NCI-H2081 (cell line): ENCODE measurements around the gene SPG21.
A peak's percentile ranks its signal among the peaks of the same experiment; 100 is the strongest.

Experiments
- DNase-seq, 2 experiments: peaks; one replicate each; lab custom pipeline; 2025; lab: John Stamatoyannopoulos, UW

SPG21 gene

GRCh38 chr15:64991536-64992135 lies 1.9 kb upstream of the SPG21 start:
- no peak for DNase-seq

- DNase-seq = no peak
Observed at GRCh38 chr15:64990168-64990470, 405 bp upstream of the SPG21 start.

GRCh38 chr15:64987136-64987535 lies 2.6 kb downstream of the SPG21 start:
- no peak for DNase-seq

- no peak for DNase-seq
Observed at GRCh38 chr15:64985366-64986033, 4.2 kb downstream of the SPG21 start.

GRCh38 chr15:64982472-64982871 lies 7.2 kb downstream of the SPG21 start:
- DNase-seq = no peak

- no peak for DNase-seq
Observed at GRCh38 chr15:64981812-64982431, 7.8 kb downstream of the SPG21 start.

GRCh38 chr15:64979252-64979710 lies 10.4 kb downstream of the SPG21 start:
- peak in 1 of 2 experiments; percentile 7 for DNase-seq

- DNase-seq = no peak
Observed at GRCh38 chr15:64975390-64975789, 14.3 kb downstream of the SPG21 start.

GRCh38 chr15:64970698-64971097 lies 19.0 kb downstream of the SPG21 start:
- DNase-seq = no peak

GRCh38 chr15:64969401-64969800 lies 20.3 kb downstream of the SPG21 start:
- DNase-seq = no peak

GRCh38 chr15:64961013-64961412 lies 28.7 kb downstream of the SPG21 start:
- DNase-seq = no peak

- no peak for DNase-seq
Observed at GRCh38 chr15:64960153-64960552, 29.6 kb downstream of the SPG21 start.

GRCh38 chr15:64959128-64959527 lies 30.6 kb downstream of the SPG21 start:
- no peak for DNase-seq

GRCh38 chr15:64954395-64954794 lies 35.3 kb downstream of the SPG21 start:
- DNase-seq = no peak

GRCh38 chr15:64951777-64952418 lies 37.8 kb downstream of the SPG21 start:
- DNase-seq = no peak

- DNase-seq = no peak
Observed at GRCh38 chr15:64950888-64951287, 38.8 kb downstream of the SPG21 start.

- DNase-seq = no peak
Observed at GRCh38 chr15:64949383-64950186, 40.1 kb downstream of the SPG21 start.

GRCh38 chr15:64948916-64949315 lies 40.8 kb downstream of the SPG21 start:
- no peak for DNase-seq

GRCh38 chr15:64947211-64947610 lies 42.5 kb downstream of the SPG21 start:
- DNase-seq = no peak

GRCh38 chr15:64944961-64945360 lies 44.8 kb downstream of the SPG21 start:
- DNase-seq = no peak

- no peak for DNase-seq
Observed at GRCh38 chr15:64943512-64944225, 46.0 kb downstream of the SPG21 start.

- DNase-seq = no peak
Observed at GRCh38 chr15:64942356-64942755, 47.4 kb downstream of the SPG21 start.
